MM.1S (cell line): ENCODE data around the gene KCNB1.

ENCODE experiments used
- DNase-seq: peaks from one replicate; pipeline ENCODE4 v3.0.0-alpha.2; 2015
- H2AFZ ChIP-seq: fragments of 300-600 bp; sonication (generic); 2 replicates; pipeline ENCODE4 v1.6.0; 2016; ENCODE audit warnings: antibody characterized with exemption, low read length
- H3F3A ChIP-seq: fragments of 300-600 bp; sonication (generic); 2 replicates; pipeline ENCODE4 v1.6.1; 2016; ENCODE audit warnings: mild to moderate bottlenecking, antibody characterized with exemption, low read length, moderate library complexity, mixed read lengths; ENCODE audit not compliant: insufficient read depth
- H3K27ac ChIP-seq: fragments of 300-600 bp; sonication (generic); 2 replicates; pipeline ENCODE4 v1.5.1; 2016; ENCODE audit warnings: mild to moderate bottlenecking, low read length
- H3K27me3 ChIP-seq: fragments of 300-600 bp; sonication (generic); replicated peaks from 2 replicates; pipeline ENCODE4 v1.6.0; 2016; ENCODE audit warnings: low read length; ENCODE audit not compliant: insufficient read depth
- H3K36me3 ChIP-seq: fragments of 300-600 bp; sonication (generic); replicated peaks from 2 replicates; pipeline ENCODE4 v1.6.1; 2016; ENCODE audit warnings: mild to moderate bottlenecking, low read length, mixed read lengths; ENCODE audit not compliant: insufficient read depth
- H3K4me1 ChIP-seq: fragments of 300-600 bp; sonication (generic); 2 replicates; pipeline ENCODE4 v1.6.1; 2016; ENCODE audit warnings: low read length, mixed read lengths
- H3K4me2 ChIP-seq: fragments of 300-600 bp; sonication (generic); 2 replicates; pipeline ENCODE4 v1.6.0; 2016; ENCODE audit warnings: low read depth, low read length
- H3K4me3 ChIP-seq: fragments of 300-600 bp; sonication (generic); 2 replicates; pipeline ENCODE4 v1.5.1; 2016; ENCODE audit warnings: low read length, mixed read lengths
- H3K79me2 ChIP-seq: fragments of 300-600 bp; sonication (generic); 2 replicates; pipeline ENCODE4 v1.6.1; 2016; ENCODE audit warnings: mixed run types, low read length, mixed read lengths
- H3K9ac ChIP-seq: fragments of 300-600 bp; sonication (generic); 2 replicates; pipeline ENCODE4 v1.6.1; 2016; ENCODE audit warnings: low read length, mixed read lengths
- H3K9me2 ChIP-seq: fragments of 300-600 bp; sonication (generic); replicated peaks from 2 replicates; pipeline ENCODE4 v1.6.1; 2016; ENCODE audit warnings: mild to moderate bottlenecking, low read length, mixed read lengths; ENCODE audit not compliant: insufficient read depth
- H3K9me3 ChIP-seq: fragments of 300-600 bp; sonication (generic); replicated peaks from 2 replicates; pipeline ENCODE4 v1.6.1; 2016; ENCODE audit warnings: mild to moderate bottlenecking, low read length, mixed read lengths; ENCODE audit not compliant: insufficient read depth
- H4K20me1 ChIP-seq: fragments of 300-600 bp; sonication (generic); 2 replicates; pipeline ENCODE4 v1.6.1; 2016; ENCODE audit warnings: mild to moderate bottlenecking, low read length, moderate library complexity, mixed read lengths; ENCODE audit not compliant: insufficient read depth
- CTCF ChIP-seq: fragments of 300-600 bp; sonication (generic); IDR thresholded peaks from 2 replicates; pipeline ENCODE4 v1.5.1; 2016; ENCODE audit warnings: antibody characterized with exemption, low read length, mixed read lengths
- EZH2 ChIP-seq: fragments of 300-600 bp; sonication (generic); optimal IDR thresholded peaks from 2 replicates; pipeline ENCODE3; 2017; ENCODE audit warnings: low read depth, mild to moderate bottlenecking, antibody characterized with exemption, low read length, mixed read lengths
- EZH2phosphoT487 ChIP-seq: fragments of 300-600 bp; sonication (generic); IDR thresholded peaks from 2 replicates; pipeline ENCODE4 v1.6.1; 2018; ENCODE audit warnings: antibody characterized with exemption, low read length

Gene KCNB1

GRCh38 chr20:49372095-49372734 is 110.3 kb downstream of the KCNB1 start:
- no peak overlapping the region for H2AFZ ChIP-seq
- H3K9ac ChIP-seq = no peak overlapping the region
- H3K4me1 ChIP-seq = no peaks in the 10 kb centered on the region
- H3K4me2 ChIP-seq = no peak overlapping the region
- TF ChIP-seq EZH2phosphoT487 (no peak), CTCF (no peak), EZH2 (no peak)
- no peak overlapping the region for H3K4me3 ChIP-seq
- no peaks in the 10 kb centered on the region for H3K9me3 ChIP-seq
- no peaks in the 10 kb centered on the region for H3K79me2 ChIP-seq
- no peaks in the 10 kb centered on the region for H3K9me2 ChIP-seq
- H3K27me3 ChIP-seq = peaks cover 15% of the 10 kb centered on the region; the same call in 1 of the 2 replicates
- H3F3A ChIP-seq = no peaks in the 10 kb centered on the region
- no peaks in the 10 kb centered on the region for H3K36me3 ChIP-seq
- no peak for DNase-seq
- H3K27ac ChIP-seq = no peak overlapping the region
- no peaks in the 10 kb centered on the region for H4K20me1 ChIP-seq

DNA sequence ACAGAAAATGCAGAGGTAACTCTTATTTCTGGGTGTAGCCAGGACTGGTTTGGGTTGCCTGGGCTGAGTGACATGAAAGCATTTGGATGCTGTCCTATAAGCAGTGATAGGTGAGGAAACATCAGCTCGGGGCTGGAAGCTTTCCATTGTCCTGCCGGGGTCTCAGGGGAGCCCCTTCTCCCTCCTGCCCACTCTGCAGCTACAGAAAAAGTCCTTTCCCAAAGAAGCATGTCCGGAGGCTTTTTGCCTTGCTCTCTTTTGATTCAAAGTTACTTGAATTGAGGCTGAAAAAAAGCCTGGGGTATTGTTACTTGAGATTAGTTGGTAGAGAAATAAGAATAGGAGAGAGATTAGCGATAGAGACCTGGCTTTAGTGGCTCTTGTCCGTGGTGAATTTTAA is 113.9 kb downstream of the KCNB1 start:
- H3K4me2 ChIP-seq = no peak overlapping the region
- no peak overlapping the region for H3K27ac ChIP-seq
- H2AFZ ChIP-seq = no peak overlapping the region
- TF ChIP-seq EZH2 (no peak), EZH2phosphoT487 (no peak), CTCF (no peak)
- H4K20me1 ChIP-seq = no peaks in the 10 kb centered on the region
- H3F3A ChIP-seq = no peaks in the 10 kb centered on the region
- H3K4me3 ChIP-seq = no peak overlapping the region
- peaks cover 5% of the 10 kb centered on the region; the same call in 1 of the 2 replicates for H3K27me3 ChIP-seq
- no peaks in the 10 kb centered on the region for H3K36me3 ChIP-seq
- DNase-seq = no peak
- no peaks in the 10 kb centered on the region for H3K4me1 ChIP-seq
- H3K9me2 ChIP-seq = no peaks in the 10 kb centered on the region
- H3K79me2 ChIP-seq = no peaks in the 10 kb centered on the region
- H3K9me3 ChIP-seq = no peaks in the 10 kb centered on the region
- no peak overlapping the region for H3K9ac ChIP-seq

GRCh38 chr20:49367113-49367512 is 115.4 kb downstream of the KCNB1 start:
- Histone ChIP-seq H3K4me2 (no peak overlapping the region), H3K79me2 (no peaks in the 10 kb centered on the region), H3K9me3 (no peaks in the 10 kb centered on the region), H4K20me1 (no peaks in the 10 kb centered on the region), H3K4me1 (no peaks in the 10 kb centered on the region), H3K27ac (no peak overlapping the region), H3K9me2 (no peaks in the 10 kb centered on the region), H2AFZ (no peak overlapping the region), H3K27me3 (no peaks in the 10 kb centered on the region), H3K4me3 (no peak overlapping the region), H3K9ac (no peak overlapping the region), H3K36me3 (no peaks in the 10 kb centered on the region), H3F3A (no peaks in the 10 kb centered on the region)
- no peak for DNase-seq
- no peak for TF ChIP-seq EZH2
- no peak for TF ChIP-seq CTCF
- TF ChIP-seq EZH2phosphoT487 = no peak
